IPS DF 6.9 (cell line): ENCODE results near the gene USP28.
A peak's percentile ranks its signal among the peaks of the same experiment; 100 is the strongest.

Experiments used
- DNase-seq: peaks from one replicate; pipeline ENCODE4 v3.0.0-alpha.2; 2013; ENCODE audit warnings: low read depth, low spot score
- H3K27ac ChIP-seq: one replicate; pipeline ENCODE4 v1.5.1; 2013; ENCODE audit warnings: low read length, control low read depth
- H3K27me3 ChIP-seq: 2 replicates; pipeline ENCODE4 v1.6.1; 2013; ENCODE audit warnings: mild to moderate bottlenecking, low read length; ENCODE audit not compliant: control insufficient read depth, insufficient read depth
- H3K36me3 ChIP-seq: 2 replicates; pipeline ENCODE4 v1.6.1; 2013; ENCODE audit warnings: low read length; ENCODE audit not compliant: control insufficient read depth, insufficient read depth
- H3K4me1 ChIP-seq: 2 replicates; pipeline ENCODE4 v1.6.1; 2013; ENCODE audit warnings: low read length; ENCODE audit not compliant: control insufficient read depth, insufficient read depth
- H3K4me3 ChIP-seq: 2 replicates; pipeline ENCODE4 v1.5.1; 2013; ENCODE audit warnings: mild to moderate bottlenecking, low read length
- H3K9me3 ChIP-seq: 2 replicates; pipeline ENCODE4 v1.6.1; 2013; ENCODE audit warnings: low read length, inconsistent platforms; ENCODE audit not compliant: control insufficient read depth, insufficient read depth
- WGBS: extraction: QIAGEN DNeasy Blood & Tissue Kit; methylation state at CpG from one replicate; pipeline ENCODE4 v1.1.7; 2013; ENCODE audit warnings: mixed read lengths, missing lambda C conversion rate; ENCODE audit not compliant: insufficient read length, insufficient coverage; 5-methylcytosine and 5-hydroxymethylcytosine counted together

USP28 gene

DNA sequence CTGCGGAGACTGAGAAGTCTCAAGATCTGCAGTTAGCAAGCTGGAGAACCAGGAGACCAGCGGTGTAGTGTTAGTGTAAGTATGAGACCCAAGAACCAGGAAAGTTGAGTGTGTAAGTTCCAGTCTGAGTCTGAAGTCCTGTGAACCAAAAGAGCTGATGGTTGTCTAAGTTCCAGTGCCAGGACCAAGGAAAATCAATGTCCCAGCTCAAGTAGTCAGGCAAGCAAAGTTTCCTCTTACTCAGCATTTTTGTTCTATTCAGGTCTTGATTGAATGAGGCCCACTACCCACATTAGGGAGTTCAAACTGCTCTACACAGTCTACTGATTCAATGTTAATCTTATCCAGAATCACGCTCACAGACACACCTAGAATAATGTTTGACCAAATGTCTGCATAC lies 11.0 kb downstream of the USP28 start:
- H3K27me3 ChIP-seq, result no peaks in the 10 kb centered on the region
- no peak overlapping the region for H3K27ac ChIP-seq
- no CpG with 5 or more reads among the region's 3 CpGs for WGBS
- peaks cover 2% of the 10 kb centered on the region; the same call in 1 of the 2 replicates for H3K4me1 ChIP-seq
- peaks cover 4% of the 10 kb centered on the region; the same call in 1 of the 2 replicates for H3K36me3 ChIP-seq
- no peak for DNase-seq
- no peak overlapping the region for H3K4me3 ChIP-seq
- no peaks in the 10 kb centered on the region for H3K9me3 ChIP-seq

GRCh38 chr11:113862435-113862834 lies 12.9 kb downstream of the USP28 start:
- Histone ChIP-seq H3K27me3 (no peaks in the 10 kb centered on the region), H3K9me3 (no peaks in the 10 kb centered on the region), H3K4me1 (peaks cover 2% of the 10 kb centered on the region; the same call in 1 of the 2 replicates), H3K36me3 (peaks cover 2% of the 10 kb centered on the region; the same call in 1 of the 2 replicates), H3K27ac (no peak overlapping the region), H3K4me3 (no peak overlapping the region)
- DNase-seq, result no peak
- no CpG with 5 or more reads among the region's 5 CpGs for WGBS

GRCh38 chr11:113859665-113860064 lies 15.7 kb downstream of the USP28 start:
- H3K27me3 ChIP-seq, result no peaks in the 10 kb centered on the region

DNA sequence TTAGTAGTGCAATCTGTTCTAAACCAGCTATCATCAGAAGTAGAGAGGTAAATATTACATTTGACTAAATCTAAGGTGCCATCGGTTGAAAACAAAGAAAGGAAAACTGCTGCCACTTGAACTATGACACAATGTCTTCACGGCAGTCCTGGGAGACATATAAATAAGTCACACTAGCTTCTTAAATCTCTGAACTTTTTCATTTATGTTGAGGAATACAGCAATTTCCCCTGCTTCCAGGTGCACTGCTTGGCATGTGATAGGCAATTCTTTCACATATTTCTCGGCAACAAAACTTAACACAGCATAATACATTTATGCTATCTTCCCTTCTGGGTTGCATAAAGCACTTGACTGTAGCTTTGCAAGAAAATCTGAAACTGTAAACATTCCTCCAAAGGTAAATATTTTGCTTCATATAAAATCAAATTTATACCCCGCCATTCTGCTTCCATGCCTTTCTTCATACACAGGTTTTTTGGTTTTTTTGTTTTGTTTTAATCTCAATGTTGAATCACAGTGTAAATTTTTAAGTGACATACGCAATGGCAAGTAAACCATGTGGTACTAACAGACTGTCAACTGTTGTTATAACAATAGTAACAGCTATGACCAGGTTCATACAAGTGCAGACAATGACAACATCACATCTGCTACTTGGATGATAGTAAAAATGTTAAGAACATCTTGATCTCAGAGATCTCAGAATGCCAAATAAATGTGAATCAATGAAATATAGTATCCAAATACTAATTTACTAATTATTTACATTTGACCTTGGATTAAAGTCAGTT lies 18.2 kb downstream of the USP28 start:
- no peak overlapping the region for H3K27ac ChIP-seq
- H3K9me3 ChIP-seq, result no peaks in the 10 kb centered on the region
- H3K4me1 ChIP-seq, result 0 out of 2 replicates have a peak, but pooled peaks cover 2% of the 10 kb centered on the region
- WGBS, result no CpG with 5 or more reads among the region's 5 CpGs
- H3K27me3 ChIP-seq, result no peaks in the 10 kb centered on the region
- H3K36me3 ChIP-seq, result peaks cover 7% of the 10 kb centered on the region; the same call in 1 of the 2 replicates
- H3K4me3 ChIP-seq, result no peak overlapping the region
- DNase-seq, result no peak

More at GRCh38 chr11:113859665-113860064, 15.7 kb downstream of the USP28 start:
- Histone ChIP-seq H3K4me3 (no peak overlapping the region), H3K4me1 (0 out of 2 replicates have a peak, but pooled peaks cover 2% of the 10 kb centered on the region), H3K27ac (no peak overlapping the region), H3K36me3 (no peaks in the 10 kb centered on the region; the same call in 1 of the 2 replicates), H3K9me3 (no peaks in the 10 kb centered on the region)
- no peak for DNase-seq

- Histone ChIP-seq H3K4me3 (no peak overlapping the region), H3K4me1 (0 out of 2 replicates have a peak, but pooled peaks cover 3% of the 10 kb centered on the region), H3K27me3 (no peaks in the 10 kb centered on the region), H3K36me3 (peaks cover 12% of the 10 kb centered on the region), H3K27ac (no peak overlapping the region), H3K9me3 (no peaks in the 10 kb centered on the region)
- DNase-seq, result no peak
- no CpG with 5 or more reads among the region's 6 CpGs for WGBS
Observed at GRCh38 chr11:113855803-113856202, 19.6 kb downstream of the USP28 start.

- no CpG with 5 or more reads among the region's 5 CpGs for WGBS
- no peak overlapping the region for H3K4me3 ChIP-seq
- H3K27ac ChIP-seq, result peak overlapping the region; percentile 93
- H3K9me3 ChIP-seq, result no peaks in the 10 kb centered on the region
- no peaks in the 10 kb centered on the region for H3K27me3 ChIP-seq
- H3K4me1 ChIP-seq, result peaks cover 6% of the 10 kb centered on the region; the same call in 1 of the 2 replicates
- DNase-seq, result no peak
- peaks cover 16% of the 10 kb centered on the region for H3K36me3 ChIP-seq
Observed at GRCh38 chr11:113850188-113850587, 25.2 kb downstream of the USP28 start.

- H3K27me3 ChIP-seq, result no peaks in the 10 kb centered on the region
- H3K4me3 ChIP-seq, result no peak overlapping the region
- peak; percentile 79 for DNase-seq
- WGBS, result no CpG with 5 or more reads among the region's 4 CpGs
- H3K36me3 ChIP-seq, result peaks cover 16% of the 10 kb centered on the region
- H3K27ac ChIP-seq, result peak overlapping the region; percentile 53
- no peaks in the 10 kb centered on the region for H3K9me3 ChIP-seq
- H3K4me1 ChIP-seq, result peaks cover 6% of the 10 kb centered on the region; the same call in 1 of the 2 replicates
Observed at GRCh38 chr11:113849713-113850112, 25.7 kb downstream of the USP28 start.

DNA sequence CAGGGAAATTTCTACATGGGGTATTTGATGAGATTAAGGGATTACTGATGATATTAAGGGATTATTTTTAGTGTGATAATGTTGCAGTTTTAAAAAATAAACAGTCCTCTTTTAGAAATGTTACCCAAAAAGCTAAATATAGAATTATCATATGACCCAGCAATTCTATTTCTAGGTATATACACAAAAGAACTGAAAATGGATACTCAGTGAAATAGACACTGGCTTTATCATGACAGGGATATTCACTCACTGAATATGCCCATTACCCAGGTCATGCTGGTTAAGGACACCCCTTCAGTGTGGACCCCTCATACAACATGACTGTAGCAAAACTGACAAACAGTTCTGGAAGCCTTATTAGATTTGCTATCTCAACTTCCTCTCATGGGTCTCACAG lies 27.8 kb downstream of the USP28 start:
- Histone ChIP-seq H3K9me3 (no peaks in the 10 kb centered on the region), H3K27ac (no peak overlapping the region), H3K4me1 (peaks cover 6% of the 10 kb centered on the region; the same call in 1 of the 2 replicates), H3K27me3 (no peaks in the 10 kb centered on the region), H3K4me3 (no peak overlapping the region), H3K36me3 (peaks cover 12% of the 10 kb centered on the region)
- no peak for DNase-seq

DNA sequence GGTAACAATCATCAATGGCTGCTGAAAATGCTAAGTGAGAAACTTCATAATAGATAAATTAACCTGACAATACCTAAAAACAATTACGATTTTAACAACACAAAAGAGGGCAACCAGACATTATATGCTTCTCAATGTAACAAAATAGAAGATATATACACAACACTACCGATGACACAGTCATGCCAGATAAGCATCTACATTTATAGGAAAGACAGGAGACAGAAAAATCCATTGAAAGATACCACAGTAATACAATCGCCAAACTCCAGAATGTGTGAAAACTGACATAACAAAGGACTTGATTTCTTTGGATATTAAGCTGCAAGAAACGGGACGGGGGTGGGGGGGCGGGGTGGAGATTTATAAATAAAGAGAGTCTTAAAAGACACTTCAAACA lies 28.3 kb downstream of the USP28 start:
- H3K27ac ChIP-seq, result no peak overlapping the region
- no peaks in the 10 kb centered on the region for H3K9me3 ChIP-seq
- no CpG with 5 or more reads among the region's 6 CpGs for WGBS
- no peak for DNase-seq
- H3K36me3 ChIP-seq, result peaks cover 9% of the 10 kb centered on the region
- H3K4me1 ChIP-seq, result peaks cover 6% of the 10 kb centered on the region; the same call in 1 of the 2 replicates
- H3K27me3 ChIP-seq, result no peaks in the 10 kb centered on the region
- H3K4me3 ChIP-seq, result no peak overlapping the region

DNA sequence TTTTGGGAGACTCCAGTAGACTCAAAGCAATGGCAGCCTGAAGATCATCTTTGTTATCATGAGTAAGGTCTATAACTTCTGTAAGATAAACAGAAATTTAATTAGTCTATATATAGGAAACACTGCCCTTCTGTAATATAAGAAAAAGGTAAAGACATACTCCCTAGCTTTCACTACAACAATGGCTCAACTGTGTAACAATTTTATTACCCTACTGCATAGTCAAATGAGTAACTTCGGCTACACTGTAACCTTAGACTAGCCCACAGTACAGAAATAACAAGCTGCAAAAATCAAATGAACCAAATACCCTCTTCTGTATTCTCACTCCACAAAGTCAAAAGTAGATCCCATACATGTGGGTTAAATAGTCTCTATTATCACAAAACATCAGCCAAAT lies 33.7 kb downstream of the USP28 start:
- Histone ChIP-seq H3K27ac (no peak overlapping the region), H3K9me3 (no peaks in the 10 kb centered on the region), H3K36me3 (peaks cover 17% of the 10 kb centered on the region; the same call in 1 of the 2 replicates), H3K27me3 (no peaks in the 10 kb centered on the region), H3K4me1 (no peaks in the 10 kb centered on the region), H3K4me3 (no peak overlapping the region)
- WGBS, result no CpG with 5 or more reads among the region's 1 CpG
- DNase-seq, result no peak
